DND-41 (cell line): Measurements from ENCODE around the gene RBL2.

ENCODE experiments used
- ATAC-seq: fragments of 200-7000 bp; cut with Tn5 transposase; 3 replicates; pipeline ENCODE4 v1.9.1; 2021; ENCODE audit warnings: low read depth; ENCODE audit not compliant: insufficient read depth
- DNase-seq: peaks from one replicate; pipeline ENCODE4 v3.0.0-alpha.2; 2020
- H2AFZ ChIP-seq: 2 replicates; pipeline ENCODE4 v1.6.0; 2012; ENCODE audit warnings: low read depth, low read length
- H3K27ac ChIP-seq: 2 replicates; pipeline ENCODE4 v1.5.1; 2012; ENCODE audit warnings: low read length, inconsistent platforms
- H3K27me3 ChIP-seq: fragments of 200-600 bp; sonication (generic); 2 replicates; pipeline ENCODE4 v1.6.0; 2012; ENCODE audit warnings: low read length, mild to moderate bottlenecking, inconsistent platforms; ENCODE audit not compliant: insufficient read depth, poor library complexity
- H3K36me3 ChIP-seq: 2 replicates; pipeline ENCODE4 v1.5.1; 2012; ENCODE audit warnings: low read length, inconsistent platforms; ENCODE audit not compliant: insufficient read depth
- H3K4me1 ChIP-seq: 2 replicates; pipeline ENCODE4 v1.5.1; 2012; ENCODE audit warnings: mild to moderate bottlenecking, low read length; ENCODE audit not compliant: insufficient read depth
- H3K4me2 ChIP-seq: 2 replicates; pipeline ENCODE4 v1.6.0; 2012; ENCODE audit warnings: mild to moderate bottlenecking, moderate library complexity, low read length, inconsistent platforms; ENCODE audit not compliant: insufficient read depth
- H3K4me3 ChIP-seq, 2 experiments: fragments of 200-600 bp in 1 of 2; shearing (Covaris generic) in 1 of 2; 2 replicates each; pipeline ENCODE4 v1.5.1; 2012 to 2016; ENCODE audit warnings: inconsistent platforms in 2 of 2, low read length in 2 of 2, mild to moderate bottlenecking in 2 of 2, low read depth in 1 of 2, moderate library complexity in 1 of 2
- H3K79me2 ChIP-seq: 2 replicates; pipeline ENCODE4 v1.6.0; 2012; ENCODE audit warnings: low read length, inconsistent platforms; ENCODE audit not compliant: insufficient read depth
- H3K9ac ChIP-seq: 2 replicates; pipeline ENCODE4 v1.6.0; 2012; ENCODE audit warnings: low read depth, mild to moderate bottlenecking, inconsistent platforms, low read length, moderate library complexity
- H3K9me3 ChIP-seq: 2 replicates; pipeline ENCODE4 v1.5.1; 2012; ENCODE audit warnings: low read length, moderate library complexity, mild to moderate bottlenecking, inconsistent platforms; ENCODE audit not compliant: insufficient read depth, severe bottlenecking
- H4K20me1 ChIP-seq: 2 replicates; pipeline ENCODE4 v1.6.0; 2012; ENCODE audit warnings: low read length; ENCODE audit not compliant: insufficient read depth
- EZH2 ChIP-seq: IDR thresholded peaks from 3 replicates; pipeline ENCODE4 v1.6.1; 2012; ENCODE audit warnings: borderline replicate concordance, low read depth, mild to moderate bottlenecking, moderate library complexity, low read length, inconsistent platforms; ENCODE audit not compliant: severe bottlenecking
- TF ChIP-seq, protein P1 (sequence below): IDR thresholded peaks from 2 replicates; pipeline ENCODE4 v1.5.1; 2012; ENCODE audit warnings: borderline replicate concordance, low read length, moderate library complexity, mild to moderate bottlenecking; ENCODE audit not compliant: poor library complexity, severe bottlenecking; ENCODE audit errors: extremely low read depth

Gene RBL2

GRCh38 chr16:53502331-53503269 is 68.3 kb downstream of the RBL2 start, which contains the start of gene AKTIP:
Gene AKTIP (minus strand): TSS chr16:53503209. CDS start chr16:53500259, 2,950 bp downstream.
- TF ChIP-seq EZH2, result no peak
- TF ChIP-seq, protein P1, sequence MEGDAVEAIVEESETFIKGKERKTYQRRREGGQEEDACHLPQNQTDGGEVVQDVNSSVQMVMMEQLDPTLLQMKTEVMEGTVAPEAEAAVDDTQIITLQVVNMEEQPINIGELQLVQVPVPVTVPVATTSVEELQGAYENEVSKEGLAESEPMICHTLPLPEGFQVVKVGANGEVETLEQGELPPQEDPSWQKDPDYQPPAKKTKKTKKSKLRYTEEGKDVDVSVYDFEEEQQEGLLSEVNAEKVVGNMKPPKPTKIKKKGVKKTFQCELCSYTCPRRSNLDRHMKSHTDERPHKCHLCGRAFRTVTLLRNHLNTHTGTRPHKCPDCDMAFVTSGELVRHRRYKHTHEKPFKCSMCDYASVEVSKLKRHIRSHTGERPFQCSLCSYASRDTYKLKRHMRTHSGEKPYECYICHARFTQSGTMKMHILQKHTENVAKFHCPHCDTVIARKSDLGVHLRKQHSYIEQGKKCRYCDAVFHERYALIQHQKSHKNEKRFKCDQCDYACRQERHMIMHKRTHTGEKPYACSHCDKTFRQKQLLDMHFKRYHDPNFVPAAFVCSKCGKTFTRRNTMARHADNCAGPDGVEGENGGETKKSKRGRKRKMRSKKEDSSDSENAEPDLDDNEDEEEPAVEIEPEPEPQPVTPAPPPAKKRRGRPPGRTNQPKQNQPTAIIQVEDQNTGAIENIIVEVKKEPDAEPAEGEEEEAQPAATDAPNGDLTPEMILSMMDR, result no peak
- ATAC-seq, result peak; percentile 6
- peaks cover 4% of the 10 kb centered on the region; the same call in 1 of the 2 replicates for H3K79me2 ChIP-seq
- H3K27ac ChIP-seq, result peak within 1 kb of the TSS; percentile 99
- no peaks in the 10 kb centered on the region for H3K27me3 ChIP-seq
- peak within 1 kb of the TSS; percentile 96 for H2AFZ ChIP-seq
- H3K4me2 ChIP-seq, result peak within 1 kb of the TSS; percentile 85
- peaks cover 6% of the 10 kb centered on the region; the same call in 1 of the 2 replicates for H4K20me1 ChIP-seq
- H3K4me1 ChIP-seq, result peaks cover 35% of the 10 kb centered on the region
- peak within 1 kb of the TSS; percentile 90 for H3K9ac ChIP-seq
- DNase-seq, result peak; percentile 25
- H3K36me3 ChIP-seq, result peaks cover 4% of the 10 kb centered on the region; the same call in 1 of the 2 replicates
- H3K9me3 ChIP-seq, result no peaks in the 10 kb centered on the region
- peak within 1 kb of the TSS; percentile 93 to 97 for H3K4me3 ChIP-seq

- Histone ChIP-seq H3K27ac (peak overlapping the region; percentile 99), H3K4me1 (peaks cover 35% of the 10 kb centered on the region), H3K27me3 (no peaks in the 10 kb centered on the region), H3K36me3 (no peaks in the 10 kb centered on the region), H4K20me1 (peaks cover 6% of the 10 kb centered on the region; the same call in 1 of the 2 replicates), H2AFZ (peak overlapping the region; percentile 96), H3K79me2 (peaks cover 4% of the 10 kb centered on the region; the same call in 1 of the 2 replicates), H3K9ac (peak overlapping the region; percentile 90), H3K4me3 (peak overlapping the region; percentile 93 to 97), H3K4me2 (peak overlapping the region; percentile 85), H3K9me3 (no peaks in the 10 kb centered on the region)
- DNase-seq, result peak; percentile 100
- TF ChIP-seq EZH2, result no peak
- TF ChIP-seq, protein P1, result no peak
- peak; percentile 91 for ATAC-seq
These were observed 69.1 kb downstream of the RBL2 start for GRCh38 chr16:53503270-53503923.

GRCh38 chr16:53503991-53504663 is 69.9 kb downstream of the RBL2 start:
- 0 out of 2 replicates have a peak, but pooled peaks cover 4% of the 10 kb centered on the region for H4K20me1 ChIP-seq
- H3K9me3 ChIP-seq, result no peaks in the 10 kb centered on the region
- H3K4me2 ChIP-seq, result peak overlapping the region; percentile 78
- TF ChIP-seq, protein P1, result peak; percentile 18
- no peak for TF ChIP-seq EZH2
- H3K36me3 ChIP-seq, result no peaks in the 10 kb centered on the region
- H2AFZ ChIP-seq, result peak overlapping the region; percentile 7; the same call in 1 of the 2 replicates
- H3K27ac ChIP-seq, result peak overlapping the region; percentile 99
- DNase-seq (peak; percentile 54), ATAC-seq (no peak)
- H3K9ac ChIP-seq, result peak overlapping the region; percentile 90
- no peaks in the 10 kb centered on the region for H3K27me3 ChIP-seq
- H3K79me2 ChIP-seq, result peaks cover 4% of the 10 kb centered on the region; the same call in 1 of the 2 replicates
- H3K4me3 ChIP-seq, result peak overlapping the region; percentile 93 to 97; a peak in 3 of 4 replicates
- H3K4me1 ChIP-seq, result peaks cover 35% of the 10 kb centered on the region
